Thymus (tissue), 11 donors: Measurements from ENCODE around the gene RBFOX2. TPM values are rescaled to one million over a fixed set of nuclear protein-coding genes. Genes with fewer than 3 reads are reported as not detected.
"Not testable (repeated sequence)": the region's sequence is repeated elsewhere in the genome, so short reads cannot be mapped to it uniquely, and the experiment has no call there.

Experiments used
- DNase-seq, 9 donors: peaks; one replicate each; pipeline ENCODE4 v3.0.0-alpha.2; 2013; ENCODE audit warnings: low spot score in 9 of 9, low read depth in 6 of 9, missing footprints in 1 of 9
- H3K27ac ChIP-seq, 2 donors: one replicate each; pipeline ENCODE4 v1.5.1; 2013; ENCODE audit warnings: control low read depth in 1 of 2, low read depth in 1 of 2, low read length in 1 of 2, mild to moderate bottlenecking in 1 of 2, moderate library complexity in 1 of 2
- H3K27me3 ChIP-seq, 2 donors: one replicate each; pipeline ENCODE4 v1.5.1; 2013; ENCODE audit warnings: low read length in 1 of 2; ENCODE audit not compliant: control insufficient read depth in 2 of 2, insufficient read depth in 1 of 2
- H3K36me3 ChIP-seq, 2 donors: one replicate each; pipeline ENCODE4 v1.5.1; 2013; ENCODE audit warnings: low read length in 1 of 2, mild to moderate bottlenecking in 1 of 2, moderate library complexity in 1 of 2; ENCODE audit not compliant: control insufficient read depth in 2 of 2, insufficient read depth in 2 of 2
- H3K4me1 ChIP-seq, 2 donors: one replicate each; pipeline ENCODE4 v1.5.1; 2013; ENCODE audit warnings: low read length in 2 of 2; ENCODE audit not compliant: control insufficient read depth in 2 of 2, insufficient read depth in 2 of 2
- H3K4me3 ChIP-seq, 2 donors: one replicate each; pipeline ENCODE4 v1.5.1; 2013; ENCODE audit warnings: low read length in 2 of 2, control low read depth in 1 of 2, mild to moderate bottlenecking in 1 of 2
- H3K9me3 ChIP-seq, 2 donors: one replicate each; pipeline ENCODE4 v1.5.1; 2013; ENCODE audit warnings: low read length in 1 of 2, mild to moderate bottlenecking in 1 of 2; ENCODE audit not compliant: control insufficient read depth in 2 of 2, insufficient read depth in 1 of 2
- WGBS: extraction: QIAGEN DNeasy Blood & Tissue Kit; methylation state at CpG from one replicate; pipeline ENCODE4 v1.1.7; 2013; 5-methylcytosine and 5-hydroxymethylcytosine counted together
- polyA plus RNA-seq: library from polyadenylated mRNA; stranded (reverse); fragments of 200-250 nt; gene quantifications from one replicate; pipeline ENCODE4 v1.2.3, GENCODE V29; 2013
- total RNA-seq: library from RNA; stranded (reverse); fragments of 120-200 nt; gene quantifications from one replicate; pipeline ENCODE4 v1.2.4, GENCODE V29; 2013
- donor health status: healthy.

RBFOX2 gene
- total and polyA plus RNA-seq, 2 donors = 10.2 to 14.9 TPM

DNA sequence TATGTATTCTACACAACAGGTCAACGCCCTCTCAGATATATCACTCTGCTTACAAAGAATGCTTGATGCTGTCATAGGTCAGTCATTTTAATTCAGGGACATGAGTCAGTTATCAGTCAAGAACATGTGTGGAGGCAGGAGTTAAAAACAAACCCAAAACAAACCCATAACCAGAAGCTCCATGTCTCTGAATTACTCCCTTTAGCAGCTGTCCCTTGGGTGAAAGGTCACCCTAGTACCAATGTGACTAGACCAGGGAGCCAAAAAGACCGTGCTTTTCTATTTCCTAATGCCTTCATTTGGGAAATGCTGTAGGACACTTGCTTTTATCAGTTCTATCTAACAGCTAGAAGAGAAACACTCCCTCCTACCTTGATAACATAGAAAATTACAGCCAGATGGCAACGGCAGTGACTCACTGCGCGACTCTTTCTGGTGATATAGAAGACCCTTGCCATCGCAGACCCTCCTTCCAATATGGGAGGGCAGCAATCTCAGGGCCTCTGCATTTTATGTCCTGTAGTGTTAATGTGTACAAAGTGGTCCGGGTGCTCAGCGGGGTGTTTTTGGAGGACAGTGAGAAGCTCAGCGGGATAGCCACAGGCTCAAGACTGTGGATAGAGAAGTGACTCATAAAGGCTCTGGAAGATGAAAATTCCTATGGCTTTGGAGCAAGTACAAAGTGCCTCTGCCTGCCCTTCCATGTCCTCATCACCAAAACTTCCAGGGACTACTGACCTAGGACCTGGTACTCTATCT lies 286.1 kb downstream of the RBFOX2 start:
- no peak for DNase-seq
- H3K9me3 ChIP-seq = no peaks in the 10 kb centered on the region
- 95% methylated on average over 9 of the region's 9 CpGs for WGBS
- H3K4me1 ChIP-seq = no peaks in the 10 kb centered on the region
- H3K4me3 ChIP-seq = no peak overlapping the region
- H3K27me3 ChIP-seq = no peaks in the 10 kb centered on the region
- H3K27ac ChIP-seq = no peak overlapping the region
- H3K36me3 ChIP-seq = no peaks in the 10 kb centered on the region

- no peak for DNase-seq
- H3K4me1 ChIP-seq = no peaks in the 10 kb centered on the region
- no peaks in the 10 kb centered on the region for H3K36me3 ChIP-seq
- H3K27me3 ChIP-seq = no peaks in the 10 kb centered on the region
- H3K9me3 ChIP-seq = no peaks in the 10 kb centered on the region
- 93% methylated on average over 1 of the region's 1 CpG for WGBS
- H3K4me3 ChIP-seq = no peak overlapping the region
- no peak overlapping the region for H3K27ac ChIP-seq
These were observed 288.0 kb downstream of the RBFOX2 start for GRCh38 chr22:35740616-35741015.

DNA sequence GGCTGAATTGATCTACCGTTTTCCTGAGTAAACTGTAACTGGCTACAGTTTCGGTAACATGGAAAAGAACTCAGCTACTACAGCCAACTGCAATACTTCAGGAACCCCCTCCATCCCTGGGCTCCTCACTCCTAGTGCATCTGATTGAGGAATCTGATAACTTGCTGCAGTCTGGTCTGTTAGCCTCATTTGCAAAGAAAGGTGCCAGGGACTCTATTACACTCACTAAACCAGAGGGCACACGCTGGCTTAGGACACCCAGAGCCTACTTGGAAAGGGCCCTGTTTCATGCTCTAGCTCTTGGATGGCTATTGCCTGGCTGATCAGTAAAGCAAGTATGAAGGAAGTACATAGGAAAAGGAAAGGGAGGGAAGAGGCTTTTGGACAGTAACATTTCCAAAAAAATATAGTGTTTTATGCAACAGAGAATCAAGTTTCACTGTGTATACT lies 288.7 kb downstream of the RBFOX2 start:
- H3K9me3 ChIP-seq = no peaks in the 10 kb centered on the region
- no peak overlapping the region for H3K4me3 ChIP-seq
- H3K4me1 ChIP-seq = no peaks in the 10 kb centered on the region
- H3K36me3 ChIP-seq = no peaks in the 10 kb centered on the region
- WGBS = 96% methylated on average over 3 of the region's 3 CpGs
- no peaks in the 10 kb centered on the region for H3K27me3 ChIP-seq
- H3K27ac ChIP-seq = no peak overlapping the region
- DNase-seq = no peak

DNA sequence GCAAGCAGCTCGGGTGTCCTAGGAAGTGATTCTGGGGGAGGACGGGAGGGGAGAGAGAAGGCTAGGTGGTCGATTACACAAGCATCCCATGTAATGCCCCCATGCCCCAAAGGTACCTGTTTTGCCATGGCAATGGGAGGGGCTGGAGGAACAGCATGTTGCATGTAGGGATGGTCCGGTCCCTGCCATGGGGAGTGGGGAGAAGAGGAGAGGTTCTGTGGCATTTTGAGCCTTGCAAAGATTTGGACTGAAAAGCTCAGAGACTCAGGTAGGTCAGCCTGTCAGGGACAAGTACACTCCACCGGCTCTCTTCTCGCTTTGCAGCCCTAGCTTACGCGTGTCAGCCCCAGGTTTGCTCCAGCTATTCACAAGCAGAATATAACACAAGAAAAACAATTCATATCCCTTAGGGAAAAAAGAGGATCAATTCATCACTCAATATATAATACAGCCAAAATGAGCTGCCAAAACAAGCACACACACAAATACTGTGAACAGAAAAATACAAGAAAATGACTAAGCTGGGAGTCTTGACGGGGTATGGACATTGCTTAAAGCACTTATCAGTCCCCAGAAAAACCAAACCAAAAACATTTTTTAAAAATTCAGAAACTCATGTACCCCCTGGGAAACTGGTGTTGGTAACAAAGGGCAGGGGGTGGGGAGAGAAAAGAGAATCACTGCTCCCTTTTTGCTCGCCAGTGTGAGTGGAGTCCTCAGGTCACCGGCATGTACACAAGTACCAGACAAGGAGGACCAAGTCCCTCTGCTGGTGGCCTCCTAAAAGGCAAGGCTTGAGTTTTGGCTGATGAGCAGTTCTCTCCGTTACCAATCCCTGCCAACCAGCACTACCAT lies 289.3 kb downstream of the RBFOX2 start:
- no peaks in the 10 kb centered on the region for H3K27me3 ChIP-seq

DNA sequence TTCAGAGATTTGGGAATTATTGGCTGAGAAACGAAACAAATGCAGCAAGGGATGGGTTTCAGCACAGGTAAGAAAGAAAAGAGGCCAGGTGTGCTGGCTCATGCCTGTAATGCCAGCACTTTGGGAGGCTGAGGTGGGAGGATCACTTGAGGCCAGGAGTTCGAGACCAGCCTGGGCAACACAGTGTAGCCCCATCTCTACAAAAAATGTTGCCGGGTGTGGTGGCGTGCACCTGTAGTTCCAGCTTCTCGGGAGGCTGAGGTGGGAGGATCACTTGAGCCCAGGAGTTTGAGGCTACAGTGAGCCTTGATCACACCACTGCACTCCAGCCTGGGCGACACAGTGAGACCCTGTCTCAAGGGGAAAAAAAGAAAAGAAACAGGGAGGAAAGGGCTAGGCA lies 290.7 kb downstream of the RBFOX2 start:
- not testable (repeated sequence) for H3K9me3 ChIP-seq, H3K4me3 ChIP-seq, H3K27ac ChIP-seq, DNase-seq, H3K4me1 ChIP-seq, H3K27me3 ChIP-seq, H3K36me3 ChIP-seq
- WGBS = 96% methylated on average over 6 of the region's 6 CpGs

More for the DNA sequence above, 289.3 kb downstream of the RBFOX2 start:
- Histone ChIP-seq H3K36me3 (no peaks in the 10 kb centered on the region), H3K4me3 (no peak overlapping the region), H3K4me1 (peaks cover 0 to 3% of the 10 kb centered on the region in 2 donors), H3K9me3 (no peaks in the 10 kb centered on the region), H3K27ac (no peak overlapping the region)
- 95% methylated on average over 12 of the region's 12 CpGs for WGBS
- DNase-seq = no peak

- 97% methylated on average over 12 of the region's 12 CpGs for WGBS
- H3K9me3 ChIP-seq = no peaks in the 10 kb centered on the region
- H3K4me3 ChIP-seq = no peak overlapping the region
- no peak for DNase-seq
- no peak overlapping the region for H3K27ac ChIP-seq
- peaks cover 0 to 3% of the 10 kb centered on the region in 2 donors for H3K4me1 ChIP-seq
- H3K27me3 ChIP-seq = no peaks in the 10 kb centered on the region
- no peaks in the 10 kb centered on the region for H3K36me3 ChIP-seq
These were observed 291.9 kb downstream of the RBFOX2 start for GRCh38 chr22:35736701-35737100.

DNA sequence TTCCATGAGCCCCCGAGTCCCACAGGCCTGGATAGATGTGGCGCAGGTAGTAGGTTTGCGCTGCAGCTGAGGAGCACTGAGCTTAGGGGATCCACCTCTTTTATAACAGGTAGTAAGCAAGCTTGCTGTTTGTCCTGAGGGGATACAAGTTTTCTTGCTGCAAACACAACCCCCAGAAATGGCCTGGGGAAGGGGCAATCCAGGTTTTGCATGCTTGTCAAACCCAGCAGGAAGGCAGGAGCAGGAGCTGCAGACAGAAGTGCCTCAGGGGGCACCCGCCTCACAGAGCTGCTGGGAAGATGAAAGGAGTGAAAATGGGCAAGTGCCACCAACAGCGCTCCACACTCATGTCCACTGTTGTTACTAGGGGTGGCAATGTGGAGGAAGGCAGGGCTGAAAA lies 292.5 kb downstream of the RBFOX2 start:
- WGBS = 98% methylated on average over 5 of the region's 5 CpGs
- no peak for DNase-seq
- Histone ChIP-seq H3K4me1 (peaks cover 0 to 3% of the 10 kb centered on the region in 2 donors), H3K27ac (no peak overlapping the region), H3K36me3 (no peaks in the 10 kb centered on the region), H3K27me3 (no peaks in the 10 kb centered on the region), H3K4me3 (no peak overlapping the region), H3K9me3 (no peaks in the 10 kb centered on the region)

- Histone ChIP-seq H3K27ac (no peak overlapping the region), H3K4me3 (no peak overlapping the region), H3K27me3 (no peaks in the 10 kb centered on the region), H3K9me3 (no peaks in the 10 kb centered on the region), H3K36me3 (no peaks in the 10 kb centered on the region), H3K4me1 (peaks cover 0 to 3% of the 10 kb centered on the region in 2 donors)
- WGBS = 91% methylated on average over 1 of the region's 1 CpG
- no peak for DNase-seq
These were observed 293.1 kb downstream of the RBFOX2 start for GRCh38 chr22:35735542-35735941.

- H3K27ac ChIP-seq = no peak overlapping the region
- H3K36me3 ChIP-seq = no peaks in the 10 kb centered on the region
- no peaks in the 10 kb centered on the region for H3K27me3 ChIP-seq
- H3K4me3 ChIP-seq = no peak overlapping the region
- peaks cover 0 to 3% of the 10 kb centered on the region in 2 donors for H3K4me1 ChIP-seq
- DNase-seq = no peak
- H3K9me3 ChIP-seq = no peaks in the 10 kb centered on the region
- WGBS = 95% methylated on average over 7 of the region's 7 CpGs
These were observed 294.2 kb downstream of the RBFOX2 start for GRCh38 chr22:35734517-35734827.
